Measurements from ENCODE around the gene SUSD3.

DNA sequence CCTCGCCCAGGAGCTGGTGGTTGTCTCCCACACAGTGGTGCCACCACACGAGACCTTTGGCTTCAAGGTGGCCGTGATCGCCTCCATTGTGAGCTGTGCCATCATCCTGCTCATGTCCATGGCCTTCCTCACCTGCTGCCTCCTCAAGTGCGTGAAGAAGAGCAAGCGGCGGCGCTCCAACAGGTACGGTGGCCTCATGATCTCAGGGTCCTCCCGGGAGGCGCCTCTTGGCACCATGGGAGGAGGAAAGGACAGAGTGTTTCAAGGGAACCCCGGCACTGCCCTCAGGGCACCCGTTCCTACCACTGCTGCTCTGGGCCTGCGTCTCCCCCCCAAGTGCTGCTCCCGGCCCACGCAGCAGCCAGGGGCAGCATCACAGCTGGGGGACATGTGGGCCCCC, 19.3 kb downstream of the SUSD3 start:
- TF ChIP-seq, protein P1, sequence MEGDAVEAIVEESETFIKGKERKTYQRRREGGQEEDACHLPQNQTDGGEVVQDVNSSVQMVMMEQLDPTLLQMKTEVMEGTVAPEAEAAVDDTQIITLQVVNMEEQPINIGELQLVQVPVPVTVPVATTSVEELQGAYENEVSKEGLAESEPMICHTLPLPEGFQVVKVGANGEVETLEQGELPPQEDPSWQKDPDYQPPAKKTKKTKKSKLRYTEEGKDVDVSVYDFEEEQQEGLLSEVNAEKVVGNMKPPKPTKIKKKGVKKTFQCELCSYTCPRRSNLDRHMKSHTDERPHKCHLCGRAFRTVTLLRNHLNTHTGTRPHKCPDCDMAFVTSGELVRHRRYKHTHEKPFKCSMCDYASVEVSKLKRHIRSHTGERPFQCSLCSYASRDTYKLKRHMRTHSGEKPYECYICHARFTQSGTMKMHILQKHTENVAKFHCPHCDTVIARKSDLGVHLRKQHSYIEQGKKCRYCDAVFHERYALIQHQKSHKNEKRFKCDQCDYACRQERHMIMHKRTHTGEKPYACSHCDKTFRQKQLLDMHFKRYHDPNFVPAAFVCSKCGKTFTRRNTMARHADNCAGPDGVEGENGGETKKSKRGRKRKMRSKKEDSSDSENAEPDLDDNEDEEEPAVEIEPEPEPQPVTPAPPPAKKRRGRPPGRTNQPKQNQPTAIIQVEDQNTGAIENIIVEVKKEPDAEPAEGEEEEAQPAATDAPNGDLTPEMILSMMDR (IDR thresholded peaks at IDR 0.05): no peak
- no peak for TF ChIP-seq POLR2A (IDR thresholded peaks at IDR 0.05)

Measured in Peyer's patch (tissue), 4 donors.